HG03280 (cell line): Measurements from ENCODE around the gene SH3RF2.

ENCODE experiments used
- ATAC-seq: cut with Tn5 transposase; IDR thresholded peaks from one replicate; pipeline ENCODE4 v1.9.1; 2021; ENCODE audit warnings: mild to moderate bottlenecking, moderate library complexity; ENCODE audit not compliant: unreplicated experiment

The SH3RF2 gene

DNA sequence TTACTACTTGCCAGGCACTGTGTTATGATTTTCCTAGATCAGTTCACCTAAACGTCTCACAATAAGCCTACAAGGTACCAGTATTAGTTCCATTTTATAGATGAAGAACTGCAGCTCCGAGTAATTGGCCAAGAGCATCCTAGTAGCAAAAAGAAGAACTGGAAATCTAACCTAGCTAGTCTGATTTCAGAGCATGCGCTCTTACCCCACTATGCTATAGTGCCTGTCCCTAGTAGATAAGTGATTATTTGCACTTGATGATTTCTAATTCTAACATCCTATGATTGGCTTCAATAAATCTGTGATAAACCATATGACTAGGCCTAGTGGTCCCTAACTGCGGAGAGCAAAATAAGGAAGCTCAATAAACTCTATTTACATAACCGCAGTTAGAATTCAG, 176.1 kb downstream of the SH3RF2 start:
- ATAC-seq, result no peak
